ENCODE data around the gene GAS2L2.

GAS2L2 gene

GRCh38 chr17:35774499-35774898 lies 21.5 kb upstream of the GAS2L2 start:
- DNase-seq (ENCODE audit: low spot score): no peak
- TF ChIP-seq, protein P1, sequence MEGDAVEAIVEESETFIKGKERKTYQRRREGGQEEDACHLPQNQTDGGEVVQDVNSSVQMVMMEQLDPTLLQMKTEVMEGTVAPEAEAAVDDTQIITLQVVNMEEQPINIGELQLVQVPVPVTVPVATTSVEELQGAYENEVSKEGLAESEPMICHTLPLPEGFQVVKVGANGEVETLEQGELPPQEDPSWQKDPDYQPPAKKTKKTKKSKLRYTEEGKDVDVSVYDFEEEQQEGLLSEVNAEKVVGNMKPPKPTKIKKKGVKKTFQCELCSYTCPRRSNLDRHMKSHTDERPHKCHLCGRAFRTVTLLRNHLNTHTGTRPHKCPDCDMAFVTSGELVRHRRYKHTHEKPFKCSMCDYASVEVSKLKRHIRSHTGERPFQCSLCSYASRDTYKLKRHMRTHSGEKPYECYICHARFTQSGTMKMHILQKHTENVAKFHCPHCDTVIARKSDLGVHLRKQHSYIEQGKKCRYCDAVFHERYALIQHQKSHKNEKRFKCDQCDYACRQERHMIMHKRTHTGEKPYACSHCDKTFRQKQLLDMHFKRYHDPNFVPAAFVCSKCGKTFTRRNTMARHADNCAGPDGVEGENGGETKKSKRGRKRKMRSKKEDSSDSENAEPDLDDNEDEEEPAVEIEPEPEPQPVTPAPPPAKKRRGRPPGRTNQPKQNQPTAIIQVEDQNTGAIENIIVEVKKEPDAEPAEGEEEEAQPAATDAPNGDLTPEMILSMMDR (IDR thresholded peaks at IDR 0.05; ENCODE audit: borderline replicate concordance, control extremely low read depth, extremely low read depth, insufficient read depth, missing control alignments): no peak
- in situ Hi-C loops (cut with MboI; ENCODE audit: low sequenced_read_pairs, unreplicated experiment): no loop called here

GRCh38 chr17:35773679-35774425 lies 20.8 kb upstream of the GAS2L2 start:
- no peak for DNase-seq (ENCODE audit: low spot score)
- TF ChIP-seq, protein P1 (IDR thresholded peaks at IDR 0.05; ENCODE audit: borderline replicate concordance, control extremely low read depth, extremely low read depth, insufficient read depth, missing control alignments): no peak
- in situ Hi-C loops (cut with MboI; ENCODE audit: low sequenced_read_pairs, unreplicated experiment): no loop called here

DNA sequence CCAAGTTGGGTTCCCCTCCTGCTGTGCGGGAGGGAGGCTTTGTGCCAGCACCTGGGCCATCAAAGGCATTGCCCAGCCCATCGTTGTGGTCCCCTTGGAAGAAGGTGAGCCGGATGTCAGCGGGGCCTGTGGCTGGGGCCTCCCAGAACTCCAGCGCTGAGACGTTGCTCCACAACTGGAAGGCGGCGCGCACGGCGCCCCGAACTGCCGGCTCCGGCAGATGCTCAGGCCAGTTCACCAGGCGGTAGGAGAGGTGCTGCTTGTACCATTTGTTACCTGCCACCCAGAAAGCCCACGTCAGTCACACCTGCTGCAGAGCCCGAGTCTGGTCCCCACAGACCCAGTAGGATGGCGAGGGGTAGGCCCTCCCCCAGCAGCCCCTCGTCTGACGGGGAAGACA lies 20.1 kb upstream of the GAS2L2 start:
- in situ Hi-C loops (cut with MboI; ENCODE audit: low sequenced_read_pairs, unreplicated experiment): no loop called here
- TF ChIP-seq, protein P1 (IDR thresholded peaks at IDR 0.05; ENCODE audit: borderline replicate concordance, control extremely low read depth, extremely low read depth, insufficient read depth, missing control alignments): no peak
- no peak for DNase-seq (ENCODE audit: low spot score)

- DNase-seq (ENCODE audit: low spot score): no peak
- in situ Hi-C loops (cut with MboI; ENCODE audit: low sequenced_read_pairs, unreplicated experiment): no loop called here
- TF ChIP-seq, protein P1 (IDR thresholded peaks at IDR 0.05; ENCODE audit: borderline replicate concordance, control extremely low read depth, extremely low read depth, insufficient read depth, missing control alignments): no peak
Measured at GRCh38 chr17:35769895-35770486, 17.0 kb upstream of the GAS2L2 start.

- TF ChIP-seq, protein P1 (IDR thresholded peaks at IDR 0.05; ENCODE audit: borderline replicate concordance, control extremely low read depth, extremely low read depth, insufficient read depth, missing control alignments): no peak
- no peak for DNase-seq (ENCODE audit: low spot score)
- in situ Hi-C loops (cut with MboI; ENCODE audit: low sequenced_read_pairs, unreplicated experiment): no loop called here
Measured at GRCh38 chr17:35768797-35769196, 15.8 kb upstream of the GAS2L2 start.

- TF ChIP-seq, protein P1 (IDR thresholded peaks at IDR 0.05; ENCODE audit: borderline replicate concordance, control extremely low read depth, extremely low read depth, insufficient read depth, missing control alignments): peak; percentile 34
- DNase-seq (ENCODE audit: low spot score): peak; percentile 72
- in situ Hi-C loops (cut with MboI; ENCODE audit: low sequenced_read_pairs, unreplicated experiment): no loop called here
Measured at GRCh38 chr17:35766903-35767510, 14.0 kb upstream of the GAS2L2 start.

All from GM13976 (cell line).